ENCODE data around the gene CCDC91. TPM values are rescaled to one million over a fixed set of nuclear protein-coding genes. Genes with fewer than 3 reads are reported as not detected.

The CCDC91 gene
- polyA plus RNA-seq, 1 donor (not counting 4 experiments of a cell fraction or from before 2014, with no cell fraction given) = 26.5 TPM

DNA sequence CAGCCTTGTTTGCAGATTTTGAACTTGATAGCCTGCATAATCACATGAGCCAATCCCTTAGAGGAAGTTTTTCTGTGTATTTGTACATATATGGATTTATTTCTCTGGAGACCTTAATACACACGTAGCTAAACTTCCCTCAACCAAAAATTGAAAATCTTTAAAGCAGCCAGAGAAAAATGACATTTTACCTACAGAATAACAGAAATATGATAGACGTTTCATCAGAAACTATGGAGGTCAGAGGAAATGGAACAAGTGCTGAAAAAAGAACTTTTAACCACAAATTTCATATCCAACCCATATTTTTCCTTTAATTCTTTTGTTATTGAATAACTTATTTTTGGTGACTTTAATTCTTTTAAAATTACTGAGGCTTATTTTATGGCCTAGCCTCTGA is 177.7 kb downstream of the CCDC91 start:
- H3K27me3 ChIP-seq (ENCODE audit: control insufficient read depth, extremely low read depth, insufficient read depth, low read length) = no peaks in the 10 kb centered on the region
- dilution Hi-C loops (cut with MboI; ENCODE audit: extremely low pct_ligation_motif_present, low sequenced_read_pairs) = no loop called here
- no peak overlapping the region for H3K9ac ChIP-seq (ENCODE audit: control insufficient read depth, extremely low read depth, insufficient read depth, low read length)
- peaks cover 0 to 3% of the 10 kb centered on the region in 2 experiments for H3K36me3 ChIP-seq (ENCODE audit: control insufficient read depth in 2 of 2, extremely low read depth in 1 of 2, insufficient read depth in 2 of 2, low read length in 2 of 2)
- no peak overlapping the region for H3K27ac ChIP-seq (ENCODE audit: control insufficient read depth, insufficient read depth, low read length)
- H3K4me3 ChIP-seq (ENCODE audit: control insufficient read depth in 2 of 3, extremely low read depth in 1 of 3, insufficient read depth in 2 of 3, low read depth in 1 of 3, low read length in 3 of 3) = no peak overlapping the region
- H3K79me2 ChIP-seq (ENCODE audit: control insufficient read depth, insufficient read depth, low read length) = no peaks in the 10 kb centered on the region
- no peaks in the 10 kb centered on the region for H4K20me1 ChIP-seq (ENCODE audit: control insufficient read depth, extremely low read depth, insufficient read depth, low read length)
- H3K4me2 ChIP-seq (ENCODE audit: control insufficient read depth, extremely low read depth, insufficient read depth, low read depth, low read length) = no peak overlapping the region
- H3K9me1 ChIP-seq (ENCODE audit: control insufficient read depth, extremely low read depth, insufficient read depth, low read length) = no peaks in the 10 kb centered on the region
- DNase-seq (ENCODE audit: low read depth, low spot score) (no peak), FAIRE-seq (no peak)
- no peak overlapping the region for H2AFZ ChIP-seq (ENCODE audit: control insufficient read depth, low read length)
- no peak for TF ChIP-seq CTCF (optimal IDR thresholded peaks at IDR 0.05 in 1 of 3, IDR thresholded peaks at IDR 0.05 in 1 of 3, conservative IDR thresholded peaks at IDR 0.05 in 1 of 3; ENCODE audit: extremely low read depth in 1 of 3, insufficient read depth in 2 of 3, low read length in 3 of 3)
- no peak for TF ChIP-seq EZH2 (IDR thresholded peaks at IDR 0.05; ENCODE audit: low read length)
- H3K4me1 ChIP-seq (ENCODE audit: control insufficient read depth, extremely low read depth, insufficient read depth, low read length) = no peaks in the 10 kb centered on the region
- H3K9me3 ChIP-seq (ENCODE audit: control insufficient read depth, low read depth, low read length) = peaks cover 6% of the 10 kb centered on the region

GRCh38 chr12:28369483-28369882 is 179.2 kb downstream of the CCDC91 start:
- no peak for DNase-seq (ENCODE audit: low read depth, low spot score)
- H4K20me1 ChIP-seq (ENCODE audit: control insufficient read depth, extremely low read depth, insufficient read depth, low read length) = no peaks in the 10 kb centered on the region
- H3K79me2 ChIP-seq (ENCODE audit: control insufficient read depth, insufficient read depth, low read length) = no peaks in the 10 kb centered on the region
- no peaks in the 10 kb centered on the region for H3K4me1 ChIP-seq (ENCODE audit: control insufficient read depth, extremely low read depth, insufficient read depth, low read length)
- H2AFZ ChIP-seq (ENCODE audit: control insufficient read depth, low read length) = no peak overlapping the region
- FAIRE-seq = no peak
- H3K9ac ChIP-seq (ENCODE audit: control insufficient read depth, extremely low read depth, insufficient read depth, low read length) = no peak overlapping the region
- H3K9me1 ChIP-seq (ENCODE audit: control insufficient read depth, extremely low read depth, insufficient read depth, low read length) = no peaks in the 10 kb centered on the region
- no peak overlapping the region for H3K4me2 ChIP-seq (ENCODE audit: control insufficient read depth, extremely low read depth, insufficient read depth, low read depth, low read length)
- no peaks in the 10 kb centered on the region for H3K27me3 ChIP-seq (ENCODE audit: control insufficient read depth, extremely low read depth, insufficient read depth, low read length)
- H3K27ac ChIP-seq (ENCODE audit: control insufficient read depth, insufficient read depth, low read length) = no peak overlapping the region
- no peak overlapping the region for H3K4me3 ChIP-seq (ENCODE audit: control insufficient read depth in 2 of 3, extremely low read depth in 1 of 3, insufficient read depth in 2 of 3, low read depth in 1 of 3, low read length in 3 of 3)
- dilution Hi-C loops (cut with MboI; ENCODE audit: extremely low pct_ligation_motif_present, low sequenced_read_pairs) = no loop called here
- peaks cover 6% of the 10 kb centered on the region for H3K9me3 ChIP-seq (ENCODE audit: control insufficient read depth, low read depth, low read length)
- peaks cover 0 to 3% of the 10 kb centered on the region in 2 experiments for H3K36me3 ChIP-seq (ENCODE audit: control insufficient read depth in 2 of 2, extremely low read depth in 1 of 2, insufficient read depth in 2 of 2, low read length in 2 of 2)
- TF ChIP-seq EZH2 (IDR thresholded peaks at IDR 0.05; ENCODE audit: low read length) = no peak
- no peak for TF ChIP-seq CTCF (optimal IDR thresholded peaks at IDR 0.05 in 1 of 3, IDR thresholded peaks at IDR 0.05 in 1 of 3, conservative IDR thresholded peaks at IDR 0.05 in 1 of 3; ENCODE audit: extremely low read depth in 1 of 3, insufficient read depth in 2 of 3, low read length in 3 of 3)
